ENCODE data around the gene TMEM178B. TPM values are rescaled to one million over a fixed set of nuclear protein-coding genes. Genes with fewer than 3 reads are reported as not detected.
"Not testable (repeated sequence)": the region's sequence is repeated elsewhere in the genome, so short reads cannot be mapped to it uniquely, and the experiment has no call there.

TMEM178B gene
- total and polyA plus RNA-seq, 2 experiments from 2014 or later, result 0.39 to 0.46 TPM

DNA sequence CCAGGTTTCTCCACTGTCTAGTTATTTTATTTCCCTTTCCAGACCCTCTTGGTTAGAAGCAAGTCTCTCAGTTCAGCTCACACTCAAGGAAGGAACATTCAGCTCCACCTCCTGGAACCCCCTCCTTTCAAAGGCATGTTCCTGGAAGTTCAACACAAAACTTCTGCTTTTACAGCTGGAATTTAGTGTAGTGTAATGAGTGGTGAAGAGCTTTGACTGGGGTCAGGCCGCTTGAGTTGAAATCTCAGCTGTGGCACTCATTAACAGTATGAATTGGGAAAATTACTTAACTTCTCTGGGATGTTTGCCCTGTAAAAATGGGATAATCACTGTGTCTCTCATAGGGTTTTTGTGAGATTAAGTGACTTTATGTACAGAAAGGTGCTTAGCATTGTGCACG is 91.7 kb downstream of the TMEM178B start:
- Histone ChIP-seq H3K4me1 (ENCODE audit: low read depth) (no peaks in the 10 kb centered on the region), H3K4me3 (no peak overlapping the region), H3K27me3 (no peaks in the 10 kb centered on the region), H3K36me3 (no peaks in the 10 kb centered on the region), H3K9me3 (ENCODE audit: low read depth) (no peaks in the 10 kb centered on the region), H3K27ac (no peak overlapping the region)
- DNase-seq (ENCODE audit: low read depth in 1 of 2, low spot score in 1 of 2), result no peak
- TF ChIP-seq, protein P1, sequence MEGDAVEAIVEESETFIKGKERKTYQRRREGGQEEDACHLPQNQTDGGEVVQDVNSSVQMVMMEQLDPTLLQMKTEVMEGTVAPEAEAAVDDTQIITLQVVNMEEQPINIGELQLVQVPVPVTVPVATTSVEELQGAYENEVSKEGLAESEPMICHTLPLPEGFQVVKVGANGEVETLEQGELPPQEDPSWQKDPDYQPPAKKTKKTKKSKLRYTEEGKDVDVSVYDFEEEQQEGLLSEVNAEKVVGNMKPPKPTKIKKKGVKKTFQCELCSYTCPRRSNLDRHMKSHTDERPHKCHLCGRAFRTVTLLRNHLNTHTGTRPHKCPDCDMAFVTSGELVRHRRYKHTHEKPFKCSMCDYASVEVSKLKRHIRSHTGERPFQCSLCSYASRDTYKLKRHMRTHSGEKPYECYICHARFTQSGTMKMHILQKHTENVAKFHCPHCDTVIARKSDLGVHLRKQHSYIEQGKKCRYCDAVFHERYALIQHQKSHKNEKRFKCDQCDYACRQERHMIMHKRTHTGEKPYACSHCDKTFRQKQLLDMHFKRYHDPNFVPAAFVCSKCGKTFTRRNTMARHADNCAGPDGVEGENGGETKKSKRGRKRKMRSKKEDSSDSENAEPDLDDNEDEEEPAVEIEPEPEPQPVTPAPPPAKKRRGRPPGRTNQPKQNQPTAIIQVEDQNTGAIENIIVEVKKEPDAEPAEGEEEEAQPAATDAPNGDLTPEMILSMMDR (IDR thresholded peaks at IDR 0.05; ENCODE audit: low read depth, low read length), result no peak

DNA sequence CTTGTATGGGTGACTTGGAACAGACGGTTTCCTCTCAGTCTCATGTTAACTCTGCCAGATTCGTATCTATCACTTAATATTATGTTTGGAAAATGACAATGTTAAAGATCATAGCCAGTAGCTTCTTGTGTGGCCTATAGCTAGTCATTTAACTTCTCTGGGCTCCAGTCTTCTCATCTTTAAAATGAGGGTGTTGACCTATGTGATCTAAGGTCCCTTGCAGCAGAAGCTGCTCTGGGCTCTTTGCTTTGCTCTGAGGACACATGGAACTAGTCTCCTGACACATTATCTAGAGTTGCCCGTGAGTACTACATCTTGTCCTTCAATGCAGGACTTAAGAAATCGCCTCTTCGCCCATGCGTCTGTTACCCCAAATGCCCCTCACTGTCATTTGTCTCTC is 93.1 kb downstream of the TMEM178B start:
- TF ChIP-seq, protein P1 (IDR thresholded peaks at IDR 0.05; ENCODE audit: low read depth, low read length), result no peak
- Histone ChIP-seq H3K27ac (no peak overlapping the region), H3K9me3 (ENCODE audit: low read depth) (no peaks in the 10 kb centered on the region), H3K36me3 (no peaks in the 10 kb centered on the region), H3K27me3 (no peaks in the 10 kb centered on the region), H3K4me1 (ENCODE audit: low read depth) (no peaks in the 10 kb centered on the region), H3K4me3 (no peak overlapping the region)
- DNase-seq (ENCODE audit: low read depth in 1 of 2, low spot score in 1 of 2), result no peak

DNA sequence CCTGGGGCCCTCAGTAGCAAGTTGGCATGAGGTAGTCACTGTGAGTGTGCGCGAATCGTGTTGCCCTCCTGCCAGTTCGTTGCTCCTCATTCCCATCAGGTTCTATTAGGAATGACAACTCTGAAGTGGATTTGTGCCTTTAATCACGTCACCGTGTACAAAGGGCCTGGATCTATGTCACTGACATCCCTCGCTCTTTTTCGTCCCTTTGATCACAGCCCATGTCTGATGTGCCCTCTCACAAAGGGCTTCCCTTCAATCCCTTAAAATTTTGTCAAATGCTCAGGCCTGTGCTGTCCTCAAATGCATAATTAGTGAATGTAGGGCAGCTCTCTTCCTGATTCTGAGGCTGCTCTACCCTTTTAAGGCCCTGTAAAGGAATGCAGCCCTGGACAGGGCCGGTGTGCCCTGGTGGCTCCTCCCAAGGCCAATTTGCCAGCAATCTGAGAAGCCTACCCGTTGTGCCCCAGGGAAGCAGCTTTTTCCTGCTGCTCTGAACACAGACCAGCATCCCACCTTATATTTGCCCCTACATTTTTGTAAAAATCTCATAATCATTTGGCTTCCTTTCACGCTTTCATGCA is 93.6 kb downstream of the TMEM178B start:
- Histone ChIP-seq H3K27me3 (no peaks in the 10 kb centered on the region), H3K4me3 (no peak overlapping the region), H3K27ac (no peak overlapping the region), H3K36me3 (no peaks in the 10 kb centered on the region), H3K4me1 (ENCODE audit: low read depth) (no peaks in the 10 kb centered on the region), H3K9me3 (ENCODE audit: low read depth) (no peaks in the 10 kb centered on the region)
- TF ChIP-seq, protein P1 (IDR thresholded peaks at IDR 0.05; ENCODE audit: low read depth, low read length), result no peak
- no peak for DNase-seq (ENCODE audit: low read depth in 1 of 2, low spot score in 1 of 2)

DNA sequence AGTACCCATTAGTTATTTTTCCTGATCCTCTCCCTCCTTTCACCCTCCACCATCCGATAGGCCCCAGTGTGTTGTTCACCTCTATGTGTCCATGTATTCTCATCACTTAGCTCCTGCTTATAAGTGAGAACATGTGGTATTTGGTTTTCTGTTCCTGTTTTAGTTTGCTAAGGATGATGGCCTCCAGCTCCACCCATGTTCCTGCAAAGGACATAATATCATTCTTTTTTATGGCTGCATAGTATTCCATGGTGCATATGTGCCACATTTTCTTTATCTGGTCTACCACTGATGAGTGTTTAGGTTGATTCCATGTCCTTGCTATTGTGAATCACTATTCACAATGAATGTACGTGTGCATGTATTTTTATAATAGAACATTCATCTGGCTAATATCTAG is 95.3 kb downstream of the TMEM178B start:
- H3K27me3 ChIP-seq; H3K9me3 ChIP-seq (ENCODE audit: low read depth); H3K27ac ChIP-seq; H3K4me3 ChIP-seq; H3K36me3 ChIP-seq; DNase-seq (ENCODE audit: low read depth in 1 of 2, low spot score in 1 of 2); H3K4me1 ChIP-seq (ENCODE audit: low read depth): not testable (repeated sequence)

DNA sequence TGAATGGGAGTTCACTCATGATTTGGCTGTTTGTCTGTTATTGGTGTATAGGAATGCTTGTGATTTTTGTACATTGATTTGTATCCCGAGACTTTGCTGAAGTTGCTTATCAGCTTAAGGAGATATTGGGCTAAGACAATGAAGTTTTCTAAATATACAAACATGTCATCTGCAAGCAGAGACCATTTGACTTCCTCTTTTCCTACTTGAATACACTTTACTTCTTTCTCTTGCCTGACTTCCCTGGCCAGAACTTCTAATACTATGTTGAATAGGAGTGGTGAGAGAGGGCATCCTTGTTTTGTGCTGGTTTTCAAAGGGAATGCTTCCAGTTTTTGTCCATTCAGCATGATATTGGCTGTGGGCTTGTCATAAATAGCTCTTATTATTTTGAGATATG is 101.9 kb downstream of the TMEM178B start:
- H3K27me3 ChIP-seq; H3K9me3 ChIP-seq (ENCODE audit: low read depth); H3K4me3 ChIP-seq; H3K4me1 ChIP-seq (ENCODE audit: low read depth); H3K36me3 ChIP-seq; DNase-seq (ENCODE audit: low read depth in 1 of 2, low spot score in 1 of 2); H3K27ac ChIP-seq: not testable (repeated sequence)

DNA sequence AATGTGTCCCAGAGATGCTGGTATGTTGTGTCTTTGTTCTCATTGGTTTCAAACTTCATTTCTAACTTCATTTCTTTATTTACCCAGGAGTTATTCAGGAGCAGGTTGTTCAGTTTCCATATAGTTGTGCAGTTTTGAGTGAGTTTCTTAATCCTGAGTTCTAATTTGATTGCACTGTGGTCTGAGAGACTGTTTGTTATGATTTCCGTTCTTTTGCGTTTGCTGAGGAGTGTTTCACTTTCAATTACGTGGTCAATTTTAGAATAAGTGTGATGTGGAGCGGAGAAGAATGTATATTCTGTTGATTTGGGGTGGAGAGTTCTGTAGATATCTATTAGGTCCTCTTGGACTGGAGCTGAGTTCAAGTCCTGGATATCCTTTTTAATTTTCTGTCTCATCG is 103.3 kb downstream of the TMEM178B start:
- H3K27me3 ChIP-seq; H3K36me3 ChIP-seq; H3K4me3 ChIP-seq; DNase-seq (ENCODE audit: low read depth in 1 of 2, low spot score in 1 of 2); H3K27ac ChIP-seq; H3K4me1 ChIP-seq (ENCODE audit: low read depth); H3K9me3 ChIP-seq (ENCODE audit: low read depth): not testable (repeated sequence)

DNA sequence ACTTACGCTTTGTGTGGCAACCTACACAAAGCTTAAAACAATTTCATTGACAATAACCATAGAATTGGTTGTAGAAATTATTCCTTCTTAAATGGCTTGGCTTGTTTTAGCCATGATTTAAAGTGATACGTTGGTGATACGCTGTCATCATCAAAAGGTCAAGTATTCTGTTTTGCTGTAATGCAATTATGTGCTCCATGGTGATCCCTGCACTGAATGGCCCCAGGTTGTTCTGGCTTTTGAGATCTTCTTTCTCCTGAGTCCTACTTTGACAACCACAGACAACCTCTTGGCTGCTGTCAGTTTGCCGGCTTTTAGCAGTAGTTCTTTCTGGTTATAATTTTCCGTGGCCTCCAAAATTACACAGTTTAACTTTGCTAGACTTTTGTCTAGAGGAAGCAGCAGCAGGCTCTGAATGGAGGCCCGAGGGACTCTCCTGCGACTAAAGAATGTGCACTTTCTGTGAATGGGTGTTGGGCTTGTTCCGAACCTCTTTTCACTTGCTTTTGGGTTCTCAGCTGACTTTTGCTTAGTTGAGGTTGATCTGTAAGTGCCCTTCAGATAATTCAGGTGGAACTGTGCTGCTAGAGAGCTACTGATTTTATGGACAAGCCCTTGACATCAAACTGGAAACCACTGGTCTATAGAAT is 104.7 kb downstream of the TMEM178B start:
- no peak overlapping the region for H3K4me3 ChIP-seq

More for the DNA sequence above, 104.7 kb downstream of the TMEM178B start:
- TF ChIP-seq, protein P1 (IDR thresholded peaks at IDR 0.05; ENCODE audit: low read depth, low read length), result no peak
- H3K27ac ChIP-seq, result no peak overlapping the region
- no peaks in the 10 kb centered on the region for H3K9me3 ChIP-seq (ENCODE audit: low read depth)
- DNase-seq (ENCODE audit: low read depth in 1 of 2, low spot score in 1 of 2), result no peak
- H3K27me3 ChIP-seq, result no peaks in the 10 kb centered on the region
- H3K36me3 ChIP-seq, result no peaks in the 10 kb centered on the region
- H3K4me1 ChIP-seq (ENCODE audit: low read depth), result no peaks in the 10 kb centered on the region

Data from cardiac muscle cell (in vitro differentiated cells and primary cell).